Measurements from ENCODE around the gene ARHGDIA. TPM values are rescaled to one million over a fixed set of nuclear protein-coding genes. Genes with fewer than 3 reads are reported as not detected.
"Not testable (repeated sequence)": the region's sequence is repeated elsewhere in the genome, so short reads cannot be mapped to it uniquely, and the experiment has no call there.

ARHGDIA gene
- 166 TPM for polyA plus RNA-seq (ENCODE audit: insufficient read length)

- no peak for DNase-seq
These were observed at the start of gene ARHGDIA for GRCh38 chr17:81870981-81871386. Gene ARHGDIA, minus strand, starts transcription at chr17:81871337. Its CDS starts 1,407 bp downstream, at chr17:81869930.

- DNase-seq: no peak
These were observed 47.9 kb upstream of the ARHGDIA start for GRCh38 chr17:81918832-81919545.

- DNase-seq: not testable (repeated sequence)
These were observed 47.2 kb upstream of the ARHGDIA start for GRCh38 chr17:81918333-81918669.

GRCh38 chr17:81917565-81918332, 46.6 kb upstream of the ARHGDIA start, which contains the start of gene SIRT7:
Gene SIRT7, minus strand, starts transcription at chr17:81918176. Its CDS starts 45 bp downstream, at chr17:81918131.
- DNase-seq: peak; percentile 80

GRCh38 chr17:81916234-81917001, 45.3 kb upstream of the ARHGDIA start:
- no peak for DNase-seq

GRCh38 chr17:81915331-81915730, 44.2 kb upstream of the ARHGDIA start:
- DNase-seq: no peak

GRCh38 chr17:81914103-81914850, 43.1 kb upstream of the ARHGDIA start:
- DNase-seq: no peak

GRCh38 chr17:81913394-81914102, 42.4 kb upstream of the ARHGDIA start:
- DNase-seq: no peak

GRCh38 chr17:81912441-81913309, 41.5 kb upstream of the ARHGDIA start:
- no peak for DNase-seq

- DNase-seq: no peak
These were observed 40.8 kb upstream of the ARHGDIA start for GRCh38 chr17:81911969-81912368.

- DNase-seq: peak; percentile 87
These were observed 40.3 kb upstream of the ARHGDIA start, which contains the start of gene PCYT2 for GRCh38 chr17:81911277-81911961. Gene PCYT2, minus strand, starts transcription at chr17:81911399. Its CDS starts 44 bp downstream, at chr17:81911355.

- DNase-seq: no peak
These were observed 39.7 kb upstream of the ARHGDIA start for GRCh38 chr17:81910840-81911276.

- DNase-seq: no peak
These were observed 39.1 kb upstream of the ARHGDIA start for GRCh38 chr17:81909966-81910839.

GRCh38 chr17:81909231-81909630, 38.1 kb upstream of the ARHGDIA start:
- DNase-seq: no peak

GRCh38 chr17:81908793-81909192, 37.7 kb upstream of the ARHGDIA start:
- DNase-seq: no peak

- no peak for DNase-seq
These were observed 36.3 kb upstream of the ARHGDIA start for GRCh38 chr17:81907219-81908145.

GRCh38 chr17:81906476-81907218, 35.5 kb upstream of the ARHGDIA start:
- DNase-seq: no peak
